Neural progenitor cell (in vitro differentiated cells): ENCODE data around the gene DRC3. TPM values are rescaled to one million over a fixed set of nuclear protein-coding genes. Genes with fewer than 3 reads are reported as not detected.
"Not testable (repeated sequence)": the region's sequence is repeated elsewhere in the genome, so short reads cannot be mapped to it uniquely, and the experiment has no call there.

Experiments
- DNase-seq: peaks from one replicate; pipeline ENCODE4 v3.0.0-alpha.2; 2016; ENCODE audit warnings: low spot score
- H2AFZ ChIP-seq: fragments of 200-600 bp; sonication (generic); replicated peaks from 2 replicates; pipeline ENCODE4 v1.6.1; 2016; ENCODE audit warnings: antibody characterized with exemption
- H3F3A ChIP-seq: fragments of 200-600 bp; sonication (generic); 2 replicates; pipeline ENCODE4 v1.6.1; 2016; ENCODE audit warnings: antibody characterized with exemption, low read depth
- H3K27ac ChIP-seq: fragments of 200-600 bp; sonication (generic); 2 replicates; pipeline ENCODE4 v1.5.1; 2016; ENCODE audit warnings: mild to moderate bottlenecking
- H3K27me3 ChIP-seq: fragments of 200-600 bp; sonication (generic); 2 replicates; pipeline ENCODE4 v1.6.1; 2016; ENCODE audit warnings: mild to moderate bottlenecking, moderate library complexity
- H3K36me3 ChIP-seq: fragments of 200-600 bp; sonication (generic); 2 replicates; pipeline ENCODE4 v1.5.1; 2016
- H3K4me1 ChIP-seq: fragments of 200-600 bp; sonication (generic); 2 replicates; pipeline ENCODE4 v1.6.1; 2016; ENCODE audit warnings: mixed run types
- H3K4me2 ChIP-seq: fragments of 200-600 bp; sonication (generic); 2 replicates; pipeline ENCODE4 v1.6.1; 2016
- H3K4me3 ChIP-seq: fragments of 200-600 bp; sonication (generic); 2 replicates; pipeline ENCODE4 v1.5.1; 2016
- H3K79me2 ChIP-seq: fragments of 200-600 bp; sonication (generic); 2 replicates; pipeline ENCODE4 v1.6.1; 2016; ENCODE audit warnings: low read depth
- H3K9ac ChIP-seq: fragments of 200-600 bp; sonication (generic); 2 replicates; pipeline ENCODE4 v1.6.1; 2016
- H3K9me3 ChIP-seq: fragments of 200-600 bp; sonication (generic); 2 replicates; pipeline ENCODE4 v1.5.1; 2016; ENCODE audit warnings: low read depth
- H4K20me1 ChIP-seq: fragments of 200-600 bp; sonication (generic); 2 replicates; pipeline ENCODE4 v1.6.1; 2016; ENCODE audit warnings: low read depth
- H3K27ac Mint-ChIP-seq: 3 replicates; pipeline ENCODE4 v1.8.0; 2021; ENCODE audit warnings: mixed read lengths
- H3K27me3 Mint-ChIP-seq: 2 replicates; pipeline ENCODE4 v1.8.0; 2022; ENCODE audit warnings: low read depth, mild to moderate bottlenecking, inconsistent platforms, moderate library complexity, mixed read lengths; ENCODE audit not compliant: insufficient read depth
- H3K36me3 Mint-ChIP-seq: 3 replicates; pipeline ENCODE4 v1.8.0; 2021; ENCODE audit warnings: mixed read lengths
- H3K4me1 Mint-ChIP-seq: 3 replicates; pipeline ENCODE4 v1.8.0; 2021; ENCODE audit warnings: mixed read lengths
- H3K4me3 Mint-ChIP-seq: 3 replicates; pipeline ENCODE4 v1.8.0; 2021; ENCODE audit warnings: mild to moderate bottlenecking, moderate library complexity, mixed read lengths
- H3K9me3 Mint-ChIP-seq: 3 replicates; pipeline ENCODE4 v1.8.0; 2020; ENCODE audit warnings: mixed read lengths
- CTCF ChIP-seq: fragments of 200-600 bp; sonication (generic); IDR thresholded peaks from 2 replicates; pipeline ENCODE4 v1.5.1; 2017; ENCODE audit warnings: antibody characterized with exemption, mild to moderate bottlenecking
- EZH2 ChIP-seq: fragments of 200-600 bp; sonication (generic); IDR thresholded peaks from 2 replicates; pipeline ENCODE4 v1.6.1; 2017; ENCODE audit warnings: antibody characterized with exemption, mild to moderate bottlenecking, moderate library complexity
- EZH2phosphoT487 ChIP-seq: fragments of 200-600 bp; sonication (generic); IDR thresholded peaks from 2 replicates; pipeline ENCODE4 v1.6.1; 2017; ENCODE audit warnings: antibody characterized with exemption
- total RNA-seq: library from RNA; depleted of rRNA; stranded (reverse); fragments of >200 nt; gene quantifications from 2 replicates; pipeline ENCODE4 v1.2.3, GENCODE V29; 2015; ENCODE audit warnings: low replicate concordance

DRC3 gene
- total RNA-seq, 1 donor from 2014 or later = 0.07 TPM

- Histone ChIP-seq H3F3A (no peaks in the 10 kb centered on the region), H3K27ac (no peak overlapping the region), H2AFZ (no peak overlapping the region), H3K79me2 (no peaks in the 10 kb centered on the region), H3K4me3 (no peak overlapping the region), H4K20me1 (no peaks in the 10 kb centered on the region), H3K27me3 (no peaks in the 10 kb centered on the region), H3K4me2 (no peak overlapping the region), H3K9ac (no peak overlapping the region), H3K4me1 (no peaks in the 10 kb centered on the region), H3K9me3 (no peaks in the 10 kb centered on the region), H3K36me3 (no peaks in the 10 kb centered on the region)
- Mint-ChIP-seq H3K27ac (no peak overlapping the region), H3K4me3 (no peak overlapping the region), H3K4me1 (peaks cover 6% of the 10 kb centered on the region), H3K36me3 (peaks cover 7% of the 10 kb centered on the region), H3K9me3 (no peaks in the 10 kb centered on the region), H3K27me3 (peaks cover 12% of the 10 kb centered on the region)
- no peak for TF ChIP-seq EZH2phosphoT487
- TF ChIP-seq EZH2 = no peak
- TF ChIP-seq CTCF = peak; percentile 20
- DNase-seq = no peak
Observed at GRCh38 chr17:17952691-17953090, 20.0 kb upstream of the DRC3 start.

- no peak overlapping the region for H3K27ac Mint-ChIP-seq
- H3K4me2 ChIP-seq = no peak overlapping the region
- TF ChIP-seq EZH2phosphoT487 = no peak
- TF ChIP-seq EZH2 = no peak
- no peak for TF ChIP-seq CTCF
- H3K4me1 ChIP-seq = no peaks in the 10 kb centered on the region
- H4K20me1 ChIP-seq = no peaks in the 10 kb centered on the region
- no peak overlapping the region for H3K4me3 ChIP-seq
- H3K27ac ChIP-seq = no peak overlapping the region
- H3K4me1 Mint-ChIP-seq = peaks cover 6% of the 10 kb centered on the region
- H3K27me3 ChIP-seq = no peaks in the 10 kb centered on the region
- no peaks in the 10 kb centered on the region for H3K79me2 ChIP-seq
- no peaks in the 10 kb centered on the region for H3F3A ChIP-seq
- no peaks in the 10 kb centered on the region for H3K36me3 ChIP-seq
- H3K36me3 Mint-ChIP-seq = peaks cover 7% of the 10 kb centered on the region
- no peak for DNase-seq
- H2AFZ ChIP-seq = no peak overlapping the region
- H3K4me3 Mint-ChIP-seq = no peak overlapping the region
- H3K9me3 Mint-ChIP-seq = no peaks in the 10 kb centered on the region
- H3K9me3 ChIP-seq = no peaks in the 10 kb centered on the region
- no peak overlapping the region for H3K9ac ChIP-seq
- H3K27me3 Mint-ChIP-seq = peaks cover 9% of the 10 kb centered on the region
Observed at GRCh38 chr17:17954079-17954478, 18.6 kb upstream of the DRC3 start.

- H3K4me2 ChIP-seq, H2AFZ ChIP-seq, H3K9me3 ChIP-seq, H3K4me3 ChIP-seq, H4K20me1 ChIP-seq, DNase-seq, H3K27me3 Mint-ChIP-seq, H3K27ac Mint-ChIP-seq, H3K79me2 ChIP-seq, H3K27me3 ChIP-seq, H3K4me3 Mint-ChIP-seq, H3K4me1 ChIP-seq, H3K27ac ChIP-seq, H3K36me3 Mint-ChIP-seq, H3K9ac ChIP-seq, H3K9me3 Mint-ChIP-seq, H3F3A ChIP-seq, H3K36me3 ChIP-seq: not testable (repeated sequence)
- peaks cover 11% of the 10 kb centered on the region for H3K4me1 Mint-ChIP-seq
Observed at GRCh38 chr17:17955790-17956341, 16.8 kb upstream of the DRC3 start.

GRCh38 chr17:17957584-17957916 lies 15.1 kb upstream of the DRC3 start:
- Mint-ChIP-seq H3K4me1 (peaks cover 8% of the 10 kb centered on the region), H3K36me3 (peaks cover 8% of the 10 kb centered on the region), H3K9me3 (no peaks in the 10 kb centered on the region), H3K4me3 (no peak overlapping the region), H3K27ac (no peak overlapping the region), H3K27me3 (peaks cover 7% of the 10 kb centered on the region)
- DNase-seq = no peak
- TF ChIP-seq EZH2 (no peak), CTCF (no peak), EZH2phosphoT487 (no peak)
- no peaks in the 10 kb centered on the region for H3K27me3 ChIP-seq
- H4K20me1 ChIP-seq = peaks cover 6% of the 10 kb centered on the region
- H3K36me3 ChIP-seq = no peaks in the 10 kb centered on the region
- H3K9me3 ChIP-seq = no peaks in the 10 kb centered on the region
- H2AFZ ChIP-seq = no peak overlapping the region
- H3K4me2 ChIP-seq = no peak overlapping the region
- H3F3A ChIP-seq = peaks cover 4% of the 10 kb centered on the region
- H3K9ac ChIP-seq = no peak overlapping the region
- H3K79me2 ChIP-seq = no peaks in the 10 kb centered on the region
- no peak overlapping the region for H3K27ac ChIP-seq
- no peak overlapping the region for H3K4me3 ChIP-seq
- H3K4me1 ChIP-seq = peaks cover 8% of the 10 kb centered on the region
